ENCODE results near the gene TSPEAR.
"Not testable (repeated sequence)": the region's sequence is repeated elsewhere in the genome, so short reads cannot be mapped to it uniquely, and the experiment has no call there.

The TSPEAR gene

GRCh38 chr21:44612669-44613229, 98.6 kb downstream of the TSPEAR start:
- 88 to 93% methylated on average over 7 to 13 of the region's 13 CpGs for WGBS, 2 experiments (ENCODE audit: insufficient coverage in 2 of 2)
- no peaks in the 10 kb centered on the region for H3K4me1 ChIP-seq (ENCODE audit: control insufficient read depth, insufficient read depth, low read length, poor library complexity, severe bottlenecking)
- no peak overlapping the region for H3K4me3 ChIP-seq (ENCODE audit: extremely low read depth, insufficient read depth, low read length, poor library complexity, severe bottlenecking)

GRCh38 chr21:44612029-44612486, 99.3 kb downstream of the TSPEAR start, which contains the start of gene KRTAP10-8:
TSS of gene KRTAP10-8 (plus strand) at chr21:44612079. CDS start at chr21:44612101, 22 bp downstream.
- no peak within 1 kb of the TSS for H3K27ac ChIP-seq (ENCODE audit: low read depth, low read length, severe bottlenecking)
- H3K36me3 ChIP-seq (ENCODE audit: control insufficient read depth, insufficient read depth, low read length), result no peaks in the 10 kb centered on the region
- 82 to 98% methylated on average over 7 of the region's 8 CpGs for WGBS, 2 experiments (ENCODE audit: insufficient coverage in 2 of 2)
- no peaks in the 10 kb centered on the region for H3K4me1 ChIP-seq (ENCODE audit: control insufficient read depth, insufficient read depth, low read length, poor library complexity, severe bottlenecking)
- no peak within 1 kb of the TSS for H3K4me3 ChIP-seq (ENCODE audit: extremely low read depth, insufficient read depth, low read length, poor library complexity, severe bottlenecking)
- H3K9me3 ChIP-seq (ENCODE audit: control insufficient read depth, low read length), result peaks cover 24% of the 10 kb centered on the region

More at GRCh38 chr21:44612669-44613229, 98.6 kb downstream of the TSPEAR start:
- Histone ChIP-seq H3K36me3 (ENCODE audit: control insufficient read depth, insufficient read depth, low read length) (no peaks in the 10 kb centered on the region), H3K27ac (ENCODE audit: low read depth, low read length, severe bottlenecking) (no peak overlapping the region), H3K9me3 (ENCODE audit: control insufficient read depth, low read length) (peaks cover 24% of the 10 kb centered on the region)

GRCh38 chr21:44611551-44611950, 99.8 kb downstream of the TSPEAR start:
- Histone ChIP-seq H3K4me1 (ENCODE audit: control insufficient read depth, insufficient read depth, low read length, poor library complexity, severe bottlenecking) (no peaks in the 10 kb centered on the region), H3K36me3 (ENCODE audit: control insufficient read depth, insufficient read depth, low read length) (no peaks in the 10 kb centered on the region), H3K27ac (ENCODE audit: low read depth, low read length, severe bottlenecking) (no peak overlapping the region), H3K4me3 (ENCODE audit: extremely low read depth, insufficient read depth, low read length, poor library complexity, severe bottlenecking) (no peak overlapping the region), H3K9me3 (ENCODE audit: control insufficient read depth, low read length) (peaks cover 24% of the 10 kb centered on the region)
- 94 to 96% methylated on average over 3 to 4 of the region's 4 CpGs for WGBS, 2 experiments (ENCODE audit: insufficient coverage in 2 of 2)

- not testable (repeated sequence) for H3K36me3 ChIP-seq (ENCODE audit: control insufficient read depth, insufficient read depth, low read length); H3K27ac ChIP-seq (ENCODE audit: low read depth, low read length, severe bottlenecking); H3K4me1 ChIP-seq (ENCODE audit: control insufficient read depth, insufficient read depth, low read length, poor library complexity, severe bottlenecking); H3K4me3 ChIP-seq (ENCODE audit: extremely low read depth, insufficient read depth, low read length, poor library complexity, severe bottlenecking)
- H3K9me3 ChIP-seq (ENCODE audit: control insufficient read depth, low read length), result peaks cover 24% of the 10 kb centered on the region
- 80 to 89% methylated on average over 7 of the region's 7 CpGs for WGBS, 2 experiments (ENCODE audit: insufficient coverage in 2 of 2)
Measured at GRCh38 chr21:44610157-44610843, 101.1 kb downstream of the TSPEAR start.

GRCh38 chr21:44609193-44609592, 102.2 kb downstream of the TSPEAR start:
- Histone ChIP-seq H3K27ac (ENCODE audit: low read depth, low read length, severe bottlenecking) (no peak overlapping the region), H3K9me3 (ENCODE audit: control insufficient read depth, low read length) (peaks cover 27% of the 10 kb centered on the region), H3K36me3 (ENCODE audit: control insufficient read depth, insufficient read depth, low read length) (no peaks in the 10 kb centered on the region), H3K4me1 (ENCODE audit: control insufficient read depth, insufficient read depth, low read length, poor library complexity, severe bottlenecking) (no peaks in the 10 kb centered on the region), H3K4me3 (ENCODE audit: extremely low read depth, insufficient read depth, low read length, poor library complexity, severe bottlenecking) (no peak overlapping the region)

GRCh38 chr21:44606495-44606894, 104.9 kb downstream of the TSPEAR start:
- 76 to 80% methylated on average over 2 to 3 of the region's 4 CpGs for WGBS, 2 experiments (ENCODE audit: insufficient coverage in 2 of 2)
- Histone ChIP-seq H3K36me3 (ENCODE audit: control insufficient read depth, insufficient read depth, low read length) (no peaks in the 10 kb centered on the region), H3K9me3 (ENCODE audit: control insufficient read depth, low read length) (peaks cover 20% of the 10 kb centered on the region), H3K4me1 (ENCODE audit: control insufficient read depth, insufficient read depth, low read length, poor library complexity, severe bottlenecking) (no peaks in the 10 kb centered on the region), H3K4me3 (ENCODE audit: extremely low read depth, insufficient read depth, low read length, poor library complexity, severe bottlenecking) (no peak overlapping the region), H3K27ac (ENCODE audit: low read depth, low read length, severe bottlenecking) (no peak overlapping the region)

GRCh38 chr21:44603911-44604310, 107.5 kb downstream of the TSPEAR start:
- Histone ChIP-seq H3K27ac (ENCODE audit: low read depth, low read length, severe bottlenecking) (no peak overlapping the region), H3K9me3 (ENCODE audit: control insufficient read depth, low read length) (peaks cover 5% of the 10 kb centered on the region), H3K4me1 (ENCODE audit: control insufficient read depth, insufficient read depth, low read length, poor library complexity, severe bottlenecking) (no peaks in the 10 kb centered on the region), H3K4me3 (ENCODE audit: extremely low read depth, insufficient read depth, low read length, poor library complexity, severe bottlenecking) (no peak overlapping the region), H3K36me3 (ENCODE audit: control insufficient read depth, insufficient read depth, low read length) (no peaks in the 10 kb centered on the region)
- 95% methylated on average over 5 of the region's 8 CpGs for WGBS, 2 experiments (ENCODE audit: insufficient coverage in 2 of 2)

- H3K27ac ChIP-seq (ENCODE audit: low read depth, low read length, severe bottlenecking), result no peak overlapping the region
- H3K9me3 ChIP-seq (ENCODE audit: control insufficient read depth, low read length), result peaks cover 6% of the 10 kb centered on the region
- no peak overlapping the region for H3K4me3 ChIP-seq (ENCODE audit: extremely low read depth, insufficient read depth, low read length, poor library complexity, severe bottlenecking)
- H3K36me3 ChIP-seq (ENCODE audit: control insufficient read depth, insufficient read depth, low read length), result no peaks in the 10 kb centered on the region
- no peaks in the 10 kb centered on the region for H3K4me1 ChIP-seq (ENCODE audit: control insufficient read depth, insufficient read depth, low read length, poor library complexity, severe bottlenecking)
- 71 to 79% methylated on average over 13 to 16 of the region's 17 CpGs for WGBS, 2 experiments (ENCODE audit: insufficient coverage in 2 of 2)
Measured at GRCh38 chr21:44603109-44603875, 108.1 kb downstream of the TSPEAR start.

- Histone ChIP-seq H3K27ac (ENCODE audit: low read depth, low read length, severe bottlenecking) (no peak overlapping the region), H3K4me3 (ENCODE audit: extremely low read depth, insufficient read depth, low read length, poor library complexity, severe bottlenecking) (no peak overlapping the region), H3K4me1 (ENCODE audit: control insufficient read depth, insufficient read depth, low read length, poor library complexity, severe bottlenecking) (no peaks in the 10 kb centered on the region), H3K36me3 (ENCODE audit: control insufficient read depth, insufficient read depth, low read length) (no peaks in the 10 kb centered on the region), H3K9me3 (ENCODE audit: control insufficient read depth, low read length) (peaks cover 6% of the 10 kb centered on the region)
- 88 to 91% methylated on average over 14 to 20 of the region's 21 CpGs for WGBS, 2 experiments (ENCODE audit: insufficient coverage in 2 of 2)
Measured at GRCh38 chr21:44602463-44602850, 108.9 kb downstream of the TSPEAR start.

- no peaks in the 10 kb centered on the region for H3K36me3 ChIP-seq (ENCODE audit: control insufficient read depth, insufficient read depth, low read length)
- 89 to 96% methylated on average over 18 of the region's 23 CpGs for WGBS, 2 experiments (ENCODE audit: insufficient coverage in 2 of 2)
- no peaks in the 10 kb centered on the region for H3K4me1 ChIP-seq (ENCODE audit: control insufficient read depth, insufficient read depth, low read length, poor library complexity, severe bottlenecking)
- H3K27ac ChIP-seq (ENCODE audit: low read depth, low read length, severe bottlenecking), result no peak overlapping the region
- H3K9me3 ChIP-seq (ENCODE audit: control insufficient read depth, low read length), result peaks cover 6% of the 10 kb centered on the region
- H3K4me3 ChIP-seq (ENCODE audit: extremely low read depth, insufficient read depth, low read length, poor library complexity, severe bottlenecking), result no peak overlapping the region
Measured at GRCh38 chr21:44601596-44602462, 109.5 kb downstream of the TSPEAR start.

Measured in mesodermal cell (in vitro differentiated cells).